ENCODE data around the gene ANKRD33.

GRCh38 chr12:51886021-51886710 lies 1.7 kb upstream of the ANKRD33 start:
- 0 out of 2 replicates have a peak, but pooled peaks have one; percentile 64 for TF ChIP-seq EZH2phosphoT487 (IDR thresholded peaks at IDR 0.05; ENCODE audit: insufficient read depth, low read depth)
- no peak for TF ChIP-seq EZH2 (IDR thresholded peaks at IDR 0.05; ENCODE audit: insufficient read depth, poor library complexity, severe bottlenecking)

All from GM23248 (cell line).